Stimulated activated CD8-positive, alpha-beta memory T cell treated with anti-CD3 and anti-CD28 coated beads, Interleukin-15, amount 100 ng/mL, for 48 hours (primary cell): ENCODE results near the gene SPIC.

Source experiments
- DNase-seq, 2 donors: peaks; one replicate each; pipeline ENCODE4 v3.0.0-alpha.2; 2020; ENCODE audit warnings: low read depth in 2 of 2

SPIC gene

GRCh38 chr12:101536069-101536674 is 61.0 kb downstream of the SPIC start:
- DNase-seq, result no peak
